HG03139 (cell line): Measurements from ENCODE around the gene B3GAT1.
"Not testable (repeated sequence)": the region's sequence is repeated elsewhere in the genome, so short reads cannot be mapped to it uniquely, and the experiment has no call there.

Experiments used
- ATAC-seq: cut with Tn5 transposase; IDR thresholded peaks from one replicate; pipeline ENCODE4 v1.9.1; 2021; ENCODE audit not compliant: unreplicated experiment

B3GAT1 gene, protein sequence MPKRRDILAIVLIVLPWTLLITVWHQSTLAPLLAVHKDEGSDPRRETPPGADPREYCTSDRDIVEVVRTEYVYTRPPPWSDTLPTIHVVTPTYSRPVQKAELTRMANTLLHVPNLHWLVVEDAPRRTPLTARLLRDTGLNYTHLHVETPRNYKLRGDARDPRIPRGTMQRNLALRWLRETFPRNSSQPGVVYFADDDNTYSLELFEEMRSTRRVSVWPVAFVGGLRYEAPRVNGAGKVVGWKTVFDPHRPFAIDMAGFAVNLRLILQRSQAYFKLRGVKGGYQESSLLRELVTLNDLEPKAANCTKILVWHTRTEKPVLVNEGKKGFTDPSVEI

GRCh38 chr11:134412203-134413042 is at the start of gene B3GAT1:
B3GAT1 (minus strand) TSS chr11:134412242; CDS start chr11:134387659, 24,583 bp downstream.
- ATAC-seq: no peak

GRCh38 chr11:134461621-134462020 is 49.6 kb upstream of the B3GAT1 start:
- no peak for ATAC-seq

DNA sequence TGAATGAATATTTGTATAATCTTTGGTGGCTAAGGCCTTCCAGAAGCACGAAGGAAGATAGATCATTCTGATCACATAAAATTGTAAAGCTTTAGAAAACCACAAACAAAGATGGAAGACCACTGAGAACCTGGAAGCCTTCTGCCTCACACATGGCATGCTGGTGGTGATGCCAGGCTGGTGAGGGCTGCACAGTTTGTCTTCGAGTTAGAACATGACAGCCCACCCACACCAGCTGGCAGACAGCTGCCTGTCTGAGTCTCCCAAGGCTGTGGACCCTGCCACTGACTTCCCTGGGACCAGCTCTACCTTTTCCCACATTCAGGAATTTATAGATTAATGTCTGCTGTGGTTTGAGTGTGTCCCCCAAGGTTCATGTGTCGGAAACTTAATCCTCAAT is 48.8 kb upstream of the B3GAT1 start:
- ATAC-seq: no peak

DNA sequence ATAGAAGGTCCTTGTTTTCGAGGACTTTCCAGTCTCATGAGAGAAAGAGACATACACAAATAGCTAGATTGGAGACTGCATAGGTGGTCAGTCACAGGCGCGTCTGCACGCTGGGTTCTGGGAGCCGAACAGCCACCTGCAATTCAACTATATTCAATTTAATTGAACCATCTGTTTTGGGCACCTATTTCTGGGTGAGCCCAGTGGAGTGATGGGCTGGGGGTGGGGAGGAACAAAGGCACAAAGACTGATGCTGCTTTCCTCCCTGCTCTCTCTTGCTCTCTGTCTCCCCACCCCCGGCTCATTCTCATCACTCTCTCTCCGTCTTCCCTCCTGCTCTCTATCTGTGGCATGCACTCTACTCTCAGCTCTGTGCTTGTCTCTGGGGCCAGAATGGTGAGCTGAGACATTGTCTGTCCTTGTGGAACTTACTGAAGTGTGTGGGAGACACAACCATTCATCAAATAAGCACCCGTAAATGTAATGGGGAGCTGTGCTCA is 48.1 kb upstream of the B3GAT1 start:
- no peak for ATAC-seq

- ATAC-seq: no peak
These were observed 47.4 kb upstream of the B3GAT1 start for GRCh38 chr11:134459246-134460061.

DNA sequence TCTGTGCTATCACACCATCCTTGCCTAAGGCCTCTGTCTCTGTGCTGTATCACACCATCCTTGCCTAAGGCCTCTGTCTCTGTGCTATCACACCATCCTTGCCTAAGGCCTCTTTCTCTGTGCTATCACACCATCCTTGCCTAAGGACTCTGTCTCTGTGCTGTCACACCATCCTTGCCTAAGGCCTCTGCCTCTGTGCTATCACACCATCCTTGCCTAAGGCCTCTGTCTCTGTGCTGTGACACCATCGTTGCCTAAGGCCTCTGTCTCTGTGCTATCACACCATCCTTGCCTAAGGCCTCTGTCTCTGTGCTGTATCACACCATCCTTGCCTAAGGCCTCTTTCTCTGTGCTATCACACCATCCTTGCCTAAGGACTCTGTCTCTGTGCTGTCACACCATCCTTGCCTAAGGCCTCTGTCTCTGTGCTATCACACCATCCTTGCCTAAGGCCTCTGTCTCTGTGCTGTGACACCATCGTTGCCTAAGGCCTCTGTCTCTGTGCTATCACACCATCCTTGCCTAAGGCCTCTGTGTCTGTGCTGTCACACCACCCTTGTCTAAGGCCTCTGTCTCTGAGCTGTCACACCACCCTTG is 45.5 kb upstream of the B3GAT1 start:
- ATAC-seq: not testable (repeated sequence)

- no peak for ATAC-seq
These were observed 43.5 kb upstream of the B3GAT1 start for GRCh38 chr11:134455516-134455915.

- no peak for ATAC-seq
These were observed 42.2 kb upstream of the B3GAT1 start for GRCh38 chr11:134454146-134454690.

DNA sequence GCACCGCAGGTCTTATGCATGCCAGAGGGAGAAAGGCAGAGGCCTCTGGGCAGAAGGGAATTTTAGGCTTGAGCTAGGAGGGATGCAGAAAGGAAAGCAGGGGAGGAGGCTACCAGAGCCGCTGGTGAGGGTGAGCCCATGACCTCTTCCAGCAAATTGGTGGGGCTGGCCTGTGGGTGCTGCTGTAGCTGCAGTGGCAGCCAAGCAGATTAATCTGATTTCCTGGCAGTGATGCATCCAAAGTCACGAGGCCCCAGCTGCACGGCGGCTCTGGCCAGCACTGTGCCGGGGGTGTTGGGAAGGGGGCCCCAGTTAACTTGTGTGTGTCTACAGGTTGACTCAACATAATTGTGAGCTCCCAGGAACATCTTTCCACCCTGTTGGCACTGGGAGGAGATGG is 41.4 kb upstream of the B3GAT1 start:
- ATAC-seq: no peak

- no peak for ATAC-seq
These were observed 40.8 kb upstream of the B3GAT1 start for GRCh38 chr11:134452838-134453155.

DNA sequence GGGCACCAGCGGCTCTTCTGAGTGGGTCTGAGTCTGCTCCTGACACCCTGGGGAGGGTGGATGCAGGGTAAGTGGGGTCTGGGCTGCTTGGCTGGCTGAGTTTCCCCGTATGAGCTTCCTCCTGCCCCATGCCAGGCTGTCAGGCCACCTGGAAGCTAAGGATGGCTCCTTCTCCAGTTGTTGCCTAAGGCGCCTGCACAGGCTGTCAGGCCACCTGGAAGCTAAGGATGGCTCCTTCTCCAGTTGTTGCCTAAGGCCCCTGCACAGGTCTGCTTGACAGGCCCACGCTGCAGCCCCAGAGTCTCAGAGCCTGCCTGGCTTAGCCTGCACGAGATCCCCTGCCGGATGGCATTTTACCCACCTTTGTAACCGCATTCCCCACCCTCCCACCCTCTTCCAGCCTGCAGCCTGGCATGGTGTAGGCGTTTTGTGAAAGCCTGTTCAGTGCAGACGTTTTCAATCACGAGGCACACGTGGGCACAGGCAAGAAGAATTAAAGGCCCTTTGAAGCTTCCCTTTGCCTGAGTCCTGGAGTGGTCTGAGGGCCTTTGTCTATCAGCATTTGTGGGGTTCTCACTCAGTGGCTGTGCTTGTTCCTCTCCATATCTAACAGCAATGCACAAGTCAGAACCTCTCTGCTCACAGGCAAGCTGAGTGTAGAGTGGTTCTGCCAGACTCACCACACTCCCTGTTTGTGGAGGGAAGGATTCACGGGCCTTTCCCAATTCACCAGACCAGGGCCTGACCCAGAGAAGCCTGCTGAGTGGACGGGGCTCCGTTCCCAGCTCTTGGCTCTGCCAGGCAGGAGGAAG is 40.2 kb upstream of the B3GAT1 start:
- ATAC-seq: no peak

- no peak for ATAC-seq
These were observed 38.1 kb upstream of the B3GAT1 start for GRCh38 chr11:134450186-134450585.

- ATAC-seq: no peak
These were observed 37.7 kb upstream of the B3GAT1 start for GRCh38 chr11:134449713-134450112.

GRCh38 chr11:134449051-134449450 is 37.0 kb upstream of the B3GAT1 start:
- ATAC-seq: no peak

- no peak for ATAC-seq
These were observed 35.7 kb upstream of the B3GAT1 start for GRCh38 chr11:134447696-134448095.

GRCh38 chr11:134445601-134446325 is 33.7 kb upstream of the B3GAT1 start:
- no peak for ATAC-seq

GRCh38 chr11:134444160-134445108 is 32.4 kb upstream of the B3GAT1 start:
- ATAC-seq: not testable (repeated sequence)

GRCh38 chr11:134443246-134443645 is 31.2 kb upstream of the B3GAT1 start:
- no peak for ATAC-seq
